Neuronal stem cell (in vitro differentiated cells): ENCODE measurements around the gene ROBO1.

Source experiments
- DNase-seq: peaks from one replicate; pipeline ENCODE4 v3.0.0-alpha.2; 2013; ENCODE audit warnings: low spot score
- H2AFZ ChIP-seq: one replicate; pipeline ENCODE4 v1.6.1; 2013; ENCODE audit warnings: mild to moderate bottlenecking, low read length, inconsistent platforms
- H2AK5ac ChIP-seq: 2 replicates; pipeline ENCODE4 v1.6.1; 2013; ENCODE audit warnings: low read depth, mild to moderate bottlenecking, inconsistent platforms, low read length, moderate library complexity, mixed read lengths
- H2BK120ac ChIP-seq: 2 replicates; pipeline ENCODE4 v1.6.1; 2013; ENCODE audit warnings: low read depth, mild to moderate bottlenecking, inconsistent platforms, low read length, moderate library complexity, mixed read lengths
- H2BK12ac ChIP-seq: one replicate; pipeline ENCODE4 v1.6.1; 2013; ENCODE audit warnings: low read length, inconsistent platforms
- H2BK15ac ChIP-seq: 2 replicates; pipeline ENCODE4 v1.6.1; 2013; ENCODE audit warnings: mild to moderate bottlenecking, low read length, inconsistent platforms, mixed read lengths
- H2BK5ac ChIP-seq: one replicate; pipeline ENCODE4 v1.6.1; 2013; ENCODE audit warnings: inconsistent platforms, mild to moderate bottlenecking, low read length, moderate library complexity
- H3K14ac ChIP-seq: one replicate; pipeline ENCODE4 v1.6.1; 2013; ENCODE audit warnings: low read length, inconsistent platforms
- H3K18ac ChIP-seq: 2 replicates; pipeline ENCODE4 v1.6.1; 2013; ENCODE audit warnings: low read length, inconsistent platforms
- H3K23ac ChIP-seq: 2 replicates; pipeline ENCODE4 v1.6.1; 2013; ENCODE audit warnings: low read depth, mild to moderate bottlenecking, mixed read lengths, low read length, inconsistent platforms; ENCODE audit not compliant: poor library complexity
- H3K27ac ChIP-seq: replicated peaks from 3 replicates; pipeline ENCODE4 v1.5.1; 2013; ENCODE audit warnings: low read length, inconsistent platforms
- H3K27me3 ChIP-seq, 3 experiments: 2 replicates each; pipeline ENCODE4 v1.6.1; 2013; ENCODE audit warnings: low read length in 3 of 3, mild to moderate bottlenecking in 2 of 3, inconsistent platforms in 1 of 3, low read depth in 1 of 3, mixed read lengths in 1 of 3, moderate library complexity in 1 of 3; ENCODE audit not compliant: control insufficient read depth in 3 of 3, insufficient read depth in 3 of 3
- H3K36me3 ChIP-seq, 2 donors: replicated peaks in 1 of 2; 2 replicates each; pipeline ENCODE4 v1.6.1; 2013; ENCODE audit warnings: low read length in 2 of 2; ENCODE audit not compliant: control insufficient read depth in 2 of 2, insufficient read depth in 2 of 2
- H3K4ac ChIP-seq: 2 replicates; pipeline ENCODE4 v1.6.1; 2013; ENCODE audit warnings: inconsistent platforms, mild to moderate bottlenecking, low read length, moderate library complexity
- H3K4me1 ChIP-seq, 2 donors: 1 replicate in 1 of 2; 2 replicates in 1 of 2; pipeline ENCODE4 v1.6.1; 2013; ENCODE audit warnings: low read length in 2 of 2, low read depth in 1 of 2; ENCODE audit not compliant: control insufficient read depth in 2 of 2, insufficient read depth in 1 of 2
- H3K4me2 ChIP-seq: one replicate; pipeline ENCODE4 v1.6.1; 2013; ENCODE audit warnings: mild to moderate bottlenecking, low read length, inconsistent platforms; ENCODE audit not compliant: insufficient read depth, poor library complexity, severe bottlenecking
- H3K4me3 ChIP-seq, 2 donors: 2 replicates each; pipeline ENCODE4 v1.5.1; 2013; ENCODE audit warnings: low read length in 2 of 2, mild to moderate bottlenecking in 2 of 2, inconsistent platforms in 1 of 2, moderate library complexity in 1 of 2
- H3K79me1 ChIP-seq: one replicate; pipeline ENCODE4 v1.6.1; 2013; ENCODE audit warnings: low read depth, mild to moderate bottlenecking, inconsistent platforms, low read length, moderate library complexity
- H3K9ac ChIP-seq: one replicate; pipeline ENCODE4 v1.6.1; 2013; ENCODE audit warnings: mild to moderate bottlenecking, low read depth, low read length, inconsistent platforms; ENCODE audit not compliant: poor library complexity
- H3K9me3 ChIP-seq, 2 donors: replicated peaks in 1 of 2; 2 replicates each; pipeline versions ENCODE3 to v1.6.1; 2013; ENCODE audit warnings: low read length in 2 of 2, mild to moderate bottlenecking in 2 of 2, inconsistent platforms in 1 of 2, low read depth in 1 of 2, mixed read lengths in 1 of 2, moderate library complexity in 1 of 2; ENCODE audit not compliant: control insufficient read depth in 2 of 2, insufficient read depth in 1 of 2
- H4K8ac ChIP-seq: one replicate; pipeline ENCODE4 v1.6.1; 2013; ENCODE audit warnings: low read depth, mild to moderate bottlenecking, inconsistent platforms, low read length, moderate library complexity
- H4K91ac ChIP-seq: one replicate; pipeline ENCODE4 v1.6.1; 2013; ENCODE audit warnings: low read length, low read depth, mild to moderate bottlenecking, inconsistent platforms; ENCODE audit not compliant: poor library complexity
- WGBS, 2 donors: extraction: QIAGEN DNeasy Blood & Tissue Kit; methylation state at CpG; one replicate each; pipeline ENCODE4 v1.1.7; 2013; ENCODE audit warnings: missing lambda C conversion rate in 2 of 2, mixed read lengths in 1 of 2; ENCODE audit not compliant: insufficient read length in 2 of 2, insufficient replicate concordance in 1 of 2; ENCODE audit errors: extremely low coverage in 2 of 2; 5-methylcytosine and 5-hydroxymethylcytosine counted together

ROBO1 gene

DNA sequence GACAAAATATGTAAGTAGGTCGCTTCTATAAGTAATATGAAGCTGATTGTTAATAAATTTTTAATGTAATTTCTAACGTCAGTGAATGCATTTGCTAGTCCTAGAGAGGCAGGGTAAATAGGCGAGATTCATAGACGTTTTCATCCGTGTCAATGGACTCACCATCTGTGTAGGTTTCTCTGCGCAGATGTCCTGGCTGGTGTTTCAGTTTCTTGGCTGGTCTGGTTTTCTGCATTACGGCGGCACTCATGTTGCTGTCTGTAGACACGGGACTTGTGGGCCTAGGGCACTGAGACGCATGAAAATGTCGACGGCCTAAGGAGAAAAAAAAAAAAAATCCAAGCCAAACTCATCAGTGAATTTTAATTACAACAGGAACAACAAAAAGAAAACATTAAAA is 1153.3 kb downstream of the ROBO1 start:
- H2AFZ ChIP-seq: no peak overlapping the region
- H4K91ac ChIP-seq: no peak overlapping the region
- H3K14ac ChIP-seq: no peak overlapping the region
- no peak for DNase-seq
- no CpG with 5 or more reads among the region's 12 CpGs for WGBS, 2 donors
- H3K27ac ChIP-seq: no peak overlapping the region
- no peaks in the 10 kb centered on the region for H3K79me1 ChIP-seq
- H3K23ac ChIP-seq: no peak overlapping the region
- no peak overlapping the region for H3K18ac ChIP-seq
- no peak overlapping the region for H3K9ac ChIP-seq
- no peak overlapping the region for H4K8ac ChIP-seq
- H2AK5ac ChIP-seq: no peak overlapping the region
- no peaks in the 10 kb centered on the region for H3K9me3 ChIP-seq
- no peaks in the 10 kb centered on the region for H3K4me1 ChIP-seq
- peaks cover 3 to 29% of the 10 kb centered on the region in 2 donors for H3K36me3 ChIP-seq
- H2BK5ac ChIP-seq: no peak overlapping the region
- no peak overlapping the region for H3K4me3 ChIP-seq
- H2BK15ac ChIP-seq: no peak overlapping the region
- no peak overlapping the region for H3K4me2 ChIP-seq
- H3K27me3 ChIP-seq: no peaks in the 10 kb centered on the region
- no peak overlapping the region for H2BK12ac ChIP-seq
- H3K4ac ChIP-seq: no peak overlapping the region
- H2BK120ac ChIP-seq: no peak overlapping the region

DNA sequence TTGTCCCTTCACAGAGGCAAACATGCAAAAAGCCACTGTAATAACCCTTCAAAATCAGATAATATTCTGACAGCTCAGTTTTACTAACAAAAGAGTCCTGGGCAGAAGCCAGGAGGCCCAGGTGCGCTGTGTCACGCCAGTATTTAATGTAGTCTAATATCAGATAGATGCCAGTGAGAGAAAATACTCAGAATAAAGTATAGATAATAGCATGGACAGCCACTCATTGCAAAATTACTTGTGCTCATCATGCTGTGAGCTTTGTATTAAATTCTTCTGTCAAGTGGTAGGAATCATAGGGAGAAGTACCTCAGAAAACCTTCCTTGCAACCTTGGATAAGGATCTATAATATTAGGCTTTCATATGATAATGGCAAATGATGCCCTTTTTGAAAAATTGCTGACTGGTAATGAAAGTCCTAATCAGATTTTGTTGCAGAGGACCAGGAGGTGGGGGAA is 1154.3 kb downstream of the ROBO1 start:
- Histone ChIP-seq H3K18ac (no peak overlapping the region), H3K9ac (no peak overlapping the region), H2AK5ac (no peak overlapping the region), H3K27ac (no peak overlapping the region), H3K14ac (no peak overlapping the region), H3K36me3 (peaks cover 2 to 29% of the 10 kb centered on the region in 2 donors), H3K4ac (no peak overlapping the region), H2BK5ac (no peak overlapping the region), H2BK12ac (no peak overlapping the region), H2BK120ac (no peak overlapping the region), H3K27me3 (no peaks in the 10 kb centered on the region), H3K9me3 (no peaks in the 10 kb centered on the region), H2AFZ (no peak overlapping the region), H2BK15ac (no peak overlapping the region), H4K91ac (no peak overlapping the region), H3K4me3 (no peak overlapping the region), H3K4me1 (no peaks in the 10 kb centered on the region), H4K8ac (no peak overlapping the region), H3K79me1 (no peaks in the 10 kb centered on the region), H3K23ac (no peak overlapping the region), H3K4me2 (no peak overlapping the region)
- no peak for DNase-seq
- no CpG with 5 or more reads among the region's 2 CpGs for WGBS, 2 donors

DNA sequence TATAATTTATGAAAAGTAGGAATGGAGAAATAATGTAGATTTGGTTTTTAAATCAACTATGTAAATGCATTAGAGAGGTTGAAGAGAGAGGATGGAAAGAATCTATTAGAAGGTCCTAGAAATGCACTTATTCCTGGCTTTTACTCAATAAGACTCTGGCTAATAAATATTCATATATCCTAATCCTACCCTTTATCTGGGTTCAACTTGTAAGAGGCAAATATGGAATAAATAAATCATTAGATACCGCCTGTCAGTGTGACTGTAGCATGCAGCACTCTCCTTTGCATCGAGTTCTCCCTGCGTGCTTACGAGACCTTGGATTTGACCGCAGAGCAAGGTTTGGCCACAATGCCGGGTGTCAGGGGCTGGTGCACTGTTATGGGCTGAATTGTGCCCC is 1156.5 kb downstream of the ROBO1 start:
- no peak overlapping the region for H4K8ac ChIP-seq
- H2AK5ac ChIP-seq: no peak overlapping the region
- H2BK15ac ChIP-seq: no peak overlapping the region
- no peak overlapping the region for H2AFZ ChIP-seq
- no peak overlapping the region for H3K4me2 ChIP-seq
- no peak overlapping the region for H3K18ac ChIP-seq
- WGBS, 2 donors: no CpG with 5 or more reads among the region's 6 CpGs
- no peak overlapping the region for H4K91ac ChIP-seq
- no peak overlapping the region for H3K23ac ChIP-seq
- no peaks in the 10 kb centered on the region for H3K4me1 ChIP-seq
- H3K27me3 ChIP-seq: no peaks in the 10 kb centered on the region
- no peak overlapping the region for H2BK12ac ChIP-seq
- no peak overlapping the region for H3K27ac ChIP-seq
- no peak overlapping the region for H3K4me3 ChIP-seq
- no peaks in the 10 kb centered on the region for H3K79me1 ChIP-seq
- H2BK5ac ChIP-seq: no peak overlapping the region
- no peak overlapping the region for H2BK120ac ChIP-seq
- no peaks in the 10 kb centered on the region for H3K9me3 ChIP-seq
- no peak overlapping the region for H3K14ac ChIP-seq
- peaks cover 0 to 29% of the 10 kb centered on the region in 2 donors for H3K36me3 ChIP-seq
- no peak for DNase-seq
- no peak overlapping the region for H3K9ac ChIP-seq
- H3K4ac ChIP-seq: no peak overlapping the region

DNA sequence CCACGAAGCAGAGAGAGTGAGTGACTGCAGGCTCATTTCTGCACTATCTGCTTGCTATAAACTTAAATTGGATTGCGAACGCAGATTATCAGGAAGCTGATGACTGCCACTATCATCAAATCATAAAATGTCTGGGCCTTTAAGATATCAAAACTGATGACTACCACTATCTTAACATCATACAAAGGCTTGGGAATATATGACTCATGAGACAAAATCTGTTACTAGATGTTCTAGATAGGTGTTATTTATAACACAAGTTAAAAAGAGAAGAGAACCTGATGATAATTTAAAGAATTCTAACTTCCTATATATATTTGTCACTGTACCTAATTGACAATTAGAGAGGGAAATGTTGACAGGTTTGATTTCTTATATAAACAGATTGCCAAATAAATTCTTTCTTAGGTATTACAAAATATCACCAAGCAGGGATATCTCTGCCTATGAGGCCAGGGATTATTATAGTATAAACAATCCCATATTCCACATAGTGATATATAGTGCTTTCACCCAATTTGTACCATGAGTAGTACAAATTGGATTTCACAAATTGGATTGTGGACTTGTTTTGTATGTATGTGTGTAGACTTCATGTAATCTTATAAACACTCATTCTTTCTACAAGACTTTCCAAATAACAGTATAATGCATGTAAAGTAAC is 1157.2 kb downstream of the ROBO1 start:
- DNase-seq: no peak
- H3K14ac ChIP-seq: no peak overlapping the region
- H4K8ac ChIP-seq: no peak overlapping the region
- no peak overlapping the region for H3K23ac ChIP-seq
- H4K91ac ChIP-seq: no peak overlapping the region
- H2BK12ac ChIP-seq: no peak overlapping the region
- no peak overlapping the region for H2BK15ac ChIP-seq
- no peak overlapping the region for H3K4me3 ChIP-seq
- no peaks in the 10 kb centered on the region for H3K4me1 ChIP-seq
- no peak overlapping the region for H3K27ac ChIP-seq
- H2AFZ ChIP-seq: no peak overlapping the region
- no peak overlapping the region for H2AK5ac ChIP-seq
- no peaks in the 10 kb centered on the region for H3K27me3 ChIP-seq
- H3K9ac ChIP-seq: no peak overlapping the region
- no peak overlapping the region for H3K18ac ChIP-seq
- no peak overlapping the region for H3K4me2 ChIP-seq
- no peaks in the 10 kb centered on the region for H3K9me3 ChIP-seq
- no peak overlapping the region for H2BK5ac ChIP-seq
- no peaks in the 10 kb centered on the region for H3K79me1 ChIP-seq
- H3K4ac ChIP-seq: no peak overlapping the region
- H2BK120ac ChIP-seq: no peak overlapping the region
- H3K36me3 ChIP-seq: peaks cover 0 to 32% of the 10 kb centered on the region in 2 donors
- WGBS, 2 donors: no CpG with 5 or more reads among the region's 3 CpGs
